H1 (cell line): Measurements from ENCODE around the gene SPEM3. TPM values are rescaled to one million over a fixed set of nuclear protein-coding genes. Genes with fewer than 3 reads are reported as not detected.

Experiments used
- CTCF ChIA-PET: fragments of 300-600 bp; sonication (Branson Sonifier 250); formaldehyde crosslinking; loops from one replicate; lab custom pipeline; 2021; ENCODE audit not compliant: partially characterized antibody; lab: Charles Lee
- POLR2A ChIA-PET: fragments of 300-600 bp; sonication (Branson Sonifier 250); formaldehyde crosslinking; loops from one replicate; lab custom pipeline; 2021; ENCODE audit warnings: inconsistent platforms; ENCODE audit not compliant: partially characterized antibody; lab: Charles Lee
- DNase-seq, 2 experiments: peaks; one replicate each; pipeline versions ENCODE4 v3.0.0 to v3.0.0-alpha.2; 2010 to 2022; ENCODE audit warnings: low spot score in 2 of 2, low read depth in 1 of 2, mixed read lengths in 1 of 2
- FAIRE-seq: peaks from 2 replicates; lab custom pipeline; 2011; peaks lifted over from hg19 to GRCh38; lab: Jason Lieb, UNC
- H2AFZ ChIP-seq: 2 replicates; pipeline ENCODE4 v1.8.1; 2012; ENCODE audit warnings: low read length, inconsistent platforms
- H2AK5ac ChIP-seq: 2 replicates; pipeline ENCODE4 v1.6.1; 2013; ENCODE audit warnings: low read depth, low read length
- H2BK120ac ChIP-seq: replicated peaks from 2 replicates; pipeline ENCODE3; 2013; ENCODE audit warnings: low read depth, low read length, inconsistent platforms
- H2BK12ac ChIP-seq: 2 replicates; pipeline ENCODE4 v1.6.1; 2013; ENCODE audit warnings: low read depth, low read length
- H2BK15ac ChIP-seq: 2 replicates; pipeline ENCODE4 v1.6.1; 2013; ENCODE audit warnings: low read length
- H2BK20ac ChIP-seq: 2 replicates; pipeline ENCODE4 v1.6.1; 2013; ENCODE audit warnings: low read length
- H2BK5ac ChIP-seq: 2 replicates; pipeline ENCODE4 v1.6.1; 2013; ENCODE audit warnings: low read depth, low read length
- H3K14ac ChIP-seq: 2 replicates; pipeline ENCODE4 v1.6.1; 2013; ENCODE audit warnings: inconsistent platforms; ENCODE audit not compliant: insufficient read length
- H3K18ac ChIP-seq: 2 replicates; pipeline ENCODE4 v1.6.1; 2013; ENCODE audit warnings: low read length; ENCODE audit errors: extremely low read depth
- H3K23ac ChIP-seq: 2 replicates; pipeline ENCODE4 v1.6.1; 2013; ENCODE audit warnings: inconsistent platforms; ENCODE audit not compliant: insufficient read length
- H3K23me2 ChIP-seq: 2 replicates; pipeline ENCODE4 v1.6.1; 2013; ENCODE audit warnings: low read depth, low read length
- H3K27ac ChIP-seq: 2 replicates; pipeline ENCODE4 v1.6.1; 2011; ENCODE audit warnings: low read depth, low read length, inconsistent platforms
- H3K27me3 ChIP-seq, 4 experiments: replicated peaks in 1 of 4; 1 replicate in 1 of 4; 2 replicates in 3 of 4; pipeline versions ENCODE4 v1.6.1 to v1.8.1; 2011 to 2013; ENCODE audit warnings: low read length in 3 of 4, mild to moderate bottlenecking in 3 of 4, inconsistent platforms in 2 of 4, mixed read lengths in 2 of 4, moderate library complexity in 1 of 4; ENCODE audit not compliant: control insufficient read depth in 3 of 4, insufficient read depth in 3 of 4; ENCODE audit errors: extremely low read depth in 1 of 4
- H3K36me3 ChIP-seq, 4 experiments: 2 replicates each; pipeline versions ENCODE4 v1.6.1 to v1.8.1; 2011 to 2013; ENCODE audit warnings: mild to moderate bottlenecking in 4 of 4, low read length in 3 of 4, moderate library complexity in 2 of 4, control low read depth in 1 of 4, inconsistent platforms in 1 of 4; ENCODE audit not compliant: insufficient read depth in 4 of 4, control insufficient read depth in 2 of 4
- H3K4ac ChIP-seq: replicated peaks from 2 replicates; pipeline ENCODE3; 2013; ENCODE audit warnings: low read length, low read depth, mixed read lengths, inconsistent platforms; ENCODE audit not compliant: insufficient read length
- H3K4me1 ChIP-seq, 4 experiments: replicated peaks in 1 of 4; 1 replicate in 1 of 4; 2 replicates in 3 of 4; pipeline versions ENCODE4 v1.6.1 to v1.8.1; 2011 to 2013; ENCODE audit warnings: low read length in 3 of 4, inconsistent platforms in 2 of 4, mixed read lengths in 1 of 4; ENCODE audit not compliant: insufficient read depth in 4 of 4, control insufficient read depth in 3 of 4
- H3K4me2 ChIP-seq, 2 experiments: 2 replicates each; pipeline versions ENCODE4 v1.6.1 to v1.8.1; 2011 to 2013; ENCODE audit warnings: low read depth in 2 of 2, low read length in 2 of 2, control low read depth in 1 of 2, inconsistent platforms in 1 of 2, mild to moderate bottlenecking in 1 of 2; ENCODE audit not compliant: insufficient read depth in 1 of 2
- H3K4me3 ChIP-seq, 4 experiments: fragments of 200-600, 300-600 bp in 1 of 4; sonication (generic), shearing (Covaris generic), sonication (Bioruptor Twin) in 1 of 4; 2 replicates each; pipeline versions ENCODE4 v1.5.1 to v1.8.1; 2011 to 2016; ENCODE audit warnings: low read length in 4 of 4, low read depth in 3 of 4, control low read depth in 2 of 4, inconsistent platforms in 2 of 4, mild to moderate bottlenecking in 2 of 4, mixed read lengths in 1 of 4, moderate library complexity in 1 of 4; ENCODE audit not compliant: insufficient read depth in 2 of 4; ENCODE audit errors: extremely low read depth in 1 of 4
- H3K56ac ChIP-seq: replicated peaks from 2 replicates; pipeline ENCODE3; 2013; ENCODE audit warnings: low read depth, mild to moderate bottlenecking, mixed read lengths, low read length, inconsistent platforms; ENCODE audit not compliant: insufficient read length
- H3K79me1 ChIP-seq: 2 replicates; pipeline ENCODE4 v1.6.1; 2013; ENCODE audit warnings: low read depth, low read length, control low read depth
- H3K79me2 ChIP-seq, 2 experiments: 2 replicates each; pipeline versions ENCODE4 v1.6.1 to v1.8.1; 2012 to 2013; ENCODE audit warnings: low read length in 2 of 2, mild to moderate bottlenecking in 2 of 2, inconsistent platforms in 1 of 2; ENCODE audit not compliant: insufficient read depth in 2 of 2, control insufficient read depth in 1 of 2
- H3K9ac ChIP-seq, 4 experiments: replicated peaks in 1 of 4; 1 replicate in 1 of 4; 2 replicates in 3 of 4; pipeline versions ENCODE4 v1.6.1 to v1.8.1; 2011 to 2013; ENCODE audit warnings: low read depth in 3 of 4, low read length in 3 of 4, control low read depth in 2 of 4, mild to moderate bottlenecking in 2 of 4, moderate library complexity in 2 of 4, inconsistent platforms in 1 of 4; ENCODE audit errors: extremely low read depth in 1 of 4
- H3K9me3 ChIP-seq, 2 experiments: 2 replicates each; pipeline versions ENCODE4 v1.6.1 to v1.8.1; 2012 to 2013; ENCODE audit warnings: mild to moderate bottlenecking in 2 of 2, moderate library complexity in 2 of 2, control low read depth in 1 of 2, inconsistent platforms in 1 of 2, low read depth in 1 of 2, low read length in 1 of 2, mixed read lengths in 1 of 2; ENCODE audit not compliant: insufficient read depth in 2 of 2
- H4K20me1 ChIP-seq, 2 experiments: replicated peaks in 1 of 2; 2 replicates each; pipeline versions ENCODE3 to v1.8.1; 2011 to 2013; ENCODE audit warnings: inconsistent platforms in 2 of 2, low read length in 2 of 2, mild to moderate bottlenecking in 1 of 2; ENCODE audit not compliant: insufficient read depth in 2 of 2, control insufficient read depth in 1 of 2
- H4K5ac ChIP-seq: 2 replicates; pipeline ENCODE4 v1.6.1; 2013; ENCODE audit warnings: low read length, low read depth, mixed read lengths, inconsistent platforms; ENCODE audit not compliant: insufficient read length
- H4K8ac ChIP-seq: 2 replicates; pipeline ENCODE4 v1.8.0; 2013; ENCODE audit warnings: mild to moderate bottlenecking, moderate library complexity, low read length, inconsistent platforms; ENCODE audit not compliant: insufficient read depth; ENCODE audit errors: extremely low read depth
- H4K91ac ChIP-seq: replicated peaks from 2 replicates; pipeline ENCODE3; 2013; ENCODE audit warnings: low read length, mixed read lengths, inconsistent platforms; ENCODE audit not compliant: insufficient read length
- EGR1 ChIP-seq: IDR thresholded peaks from 2 replicates; pipeline ENCODE4 v1.6.1; 2011; ENCODE audit warnings: low read depth, low read length, borderline replicate concordance
- EZH2 ChIP-seq: fragments of 200-600 bp; sonication (generic); IDR thresholded peaks from 2 replicates; pipeline ENCODE4 v1.7.1; 2012; ENCODE audit warnings: low read depth, mild to moderate bottlenecking, moderate library complexity, low read length, inconsistent platforms; ENCODE audit not compliant: severe bottlenecking
- SIX5 ChIP-seq: IDR thresholded peaks from 2 replicates; pipeline ENCODE4 v1.6.1; 2011; ENCODE audit warnings: mild to moderate bottlenecking, low read depth, low read length
- SP1 ChIP-seq: IDR thresholded peaks from 2 replicates; pipeline ENCODE4 v1.6.1; 2011; ENCODE audit warnings: low read depth, low read length
- WGBS, 2 experiments: shearing (Covaris generic) in 1 of 2; methylation state at CpG; one replicate each; pipeline versions ENCODE4 v1.1.6 to v1.1.7; 2013 to 2015; ENCODE audit warnings: low lambda C conversion rate in 2 of 2, mixed read lengths in 2 of 2, inconsistent platforms in 1 of 2, low coverage in 1 of 2, missing lambda C conversion rate in 1 of 2; ENCODE audit not compliant: insufficient replicate concordance in 2 of 2, insufficient coverage in 1 of 2, insufficient read length in 1 of 2; ENCODE audit errors: extremely low coverage in 1 of 2, missing lambda C conversion rate in 1 of 2; 5-methylcytosine and 5-hydroxymethylcytosine counted together
- polyA plus RNA-seq, 7 experiments: library from polyadenylated mRNA; depleted of rRNA in 3 of 7; stranded (reverse) in 5 of 7; unstranded in 2 of 7; fragments of >200 nt in 5 of 7; fragments of 200-250 nt in 2 of 7; gene quantifications; 1 replicate in 5 of 7; 2 replicates in 1 of 7; 4 replicates in 1 of 7; pipeline versions ENCODE4 v1.2.1 to v1.2.3, GENCODE V29; 2011 to 2013; ENCODE audit warnings: missing spikeins in 2 of 7, mixed read lengths in 2 of 7
- total RNA-seq: library from RNA; stranded (reverse); fragmentation: NEBNext Ultra II Directional; extraction: Animal tissue kit (Norgen Biotek cat#: 25700); gene quantifications from 2 replicates; pipeline ENCODE4 v1.2.1, GENCODE V29; 2021

Gene SPEM3
- total and polyA plus RNA-seq, 2 of the 8 experiments (the other 6 are each of a cell fraction or from before 2014, with no cell fraction given), result 0.02 TPM; not detected in 1

- no peak overlapping the region for H4K8ac ChIP-seq
- H3K36me3 ChIP-seq, result 0 out of 8 replicates have a peak, but pooled peaks cover 0 to 3% (median 0%) of the 10 kb centered on the region in 4 experiments
- TF ChIP-seq EZH2 (no peak), EGR1 (no peak), SIX5 (no peak), SP1 (no peak)
- ChIA-PET CTCF (interaction anchor here (2.1 kb wide), 1 partner anchor 89 kb away, joined by 6 read pairs; no protein-coding TSS in a partner anchor), POLR2A (interaction anchor here (1.7 to 13.8 kb wide), 4 partner anchors 9 to 142 kb away, joined by 5 to 200 read pairs (median 8); partner anchors contain the start of genes POLR2A, SLC35G6 and ZBTB4)
- no peak for DNase-seq
- H4K20me1 ChIP-seq, result peaks cover 0 to 4% of the 10 kb centered on the region in 2 experiments
- WGBS, 2 experiments, result 94% methylated on average over 2 of the region's 2 CpGs; no CpG with 5 or more reads in 1 of the 2 experiments
- H2BK120ac ChIP-seq, result no peak overlapping the region
- H3K14ac ChIP-seq, result no peak overlapping the region
- H3K18ac ChIP-seq, result no peak overlapping the region
- H2AK5ac ChIP-seq, result no peak overlapping the region
- H2BK12ac ChIP-seq, result no peak overlapping the region
- H2BK5ac ChIP-seq, result no peak overlapping the region
- H3K27me3 ChIP-seq, result no peaks in the 10 kb centered on the region; a peak in 1 of 7 replicates
- H3K27ac ChIP-seq, result no peak overlapping the region
- H3K4me2 ChIP-seq, result no peak overlapping the region
- H3K4ac ChIP-seq, result no peak overlapping the region
- H4K91ac ChIP-seq, result no peak overlapping the region
- peaks cover 0 to 12% of the 10 kb centered on the region in 2 experiments; a peak in 2 of 4 replicates for H3K79me2 ChIP-seq
- peaks cover 6% of the 10 kb centered on the region for H3K79me1 ChIP-seq
- H3K9ac ChIP-seq, result no peak overlapping the region
- FAIRE-seq, result no peak
- H3K9me3 ChIP-seq, result no peaks in the 10 kb centered on the region
- H2AFZ ChIP-seq, result no peak overlapping the region
- no peak overlapping the region for H3K56ac ChIP-seq
- no peak overlapping the region for H4K5ac ChIP-seq
- H2BK15ac ChIP-seq, result no peak overlapping the region
- no peaks in the 10 kb centered on the region for H3K4me1 ChIP-seq
- H3K23me2 ChIP-seq, result no peaks in the 10 kb centered on the region
- no peak overlapping the region for H2BK20ac ChIP-seq
- no peak overlapping the region for H3K4me3 ChIP-seq
- no peak overlapping the region for H3K23ac ChIP-seq
These were observed 43.1 kb downstream of the SPEM3 start for GRCh38 chr17:7471729-7472128.
